Activated T-cell treated with anti-CD3 and anti-CD28 coated beads, Interleukin-2, amount 50 U/mL, for 4 hours (primary cell): Measurements from ENCODE around the gene AHR. TPM values are rescaled to one million over a fixed set of nuclear protein-coding genes. Genes with fewer than 3 reads are reported as not detected.
"Not testable (repeated sequence)": the region's sequence is repeated elsewhere in the genome, so short reads cannot be mapped to it uniquely, and the experiment has no call there.

Experiments used
- ATAC-seq, 2 donors: fragments of 200-7000 bp; cut with Tn5 transposase; one replicate each; pipeline ENCODE4 v1.10.0; 2021
- DNase-seq: peaks from one replicate; pipeline ENCODE4 v3.0.0-alpha.2; 2020
- H3K27me3 Mint-ChIP-seq: one replicate; pipeline ENCODE4 v1.8.0; 2021; ENCODE audit warnings: low read depth, mixed read lengths
- H3K36me3 Mint-ChIP-seq: one replicate; pipeline ENCODE4 v1.8.0; 2022; ENCODE audit warnings: mixed read lengths; ENCODE audit not compliant: insufficient read depth
- H3K4me1 Mint-ChIP-seq: one replicate; pipeline ENCODE4 v1.8.0; 2021; ENCODE audit warnings: low read depth, mixed read lengths
- H3K4me3 Mint-ChIP-seq: one replicate; pipeline ENCODE4 v1.8.0; 2021; ENCODE audit warnings: mild to moderate bottlenecking, moderate library complexity, mixed read lengths
- H3K9me3 Mint-ChIP-seq: one replicate; pipeline ENCODE4 v1.8.0; 2021; ENCODE audit warnings: mixed read lengths
- total RNA-seq, 3 donors: library from RNA; stranded (reverse); gene quantifications; one replicate each; pipeline ENCODE4 v1.2.1, GENCODE V29; 2021

Gene AHR
- total RNA-seq, 3 donors from 2014 or later: 41.9 to 60.0 (median 46.6) TPM

- H3K36me3 Mint-ChIP-seq: peaks cover 5% of the 10 kb centered on the region
- H3K27me3 Mint-ChIP-seq: peaks cover 11% of the 10 kb centered on the region
- H3K4me1 Mint-ChIP-seq: no peaks in the 10 kb centered on the region
- DNase-seq (no peak), ATAC-seq (no peak)
- H3K9me3 Mint-ChIP-seq: peaks cover 19% of the 10 kb centered on the region
- H3K4me3 Mint-ChIP-seq: no peak overlapping the region
Measured at GRCh38 chr7:17391366-17391765, 92.9 kb downstream of the AHR start.

- Mint-ChIP-seq H3K36me3 (peaks cover 5% of the 10 kb centered on the region), H3K4me3 (no peak overlapping the region), H3K27me3 (peaks cover 6% of the 10 kb centered on the region), H3K4me1 (no peaks in the 10 kb centered on the region), H3K9me3 (peaks cover 19% of the 10 kb centered on the region)
- no peak for ATAC-seq
- DNase-seq: no peak
Measured at GRCh38 chr7:17392846-17393245, 94.4 kb downstream of the AHR start.

DNA sequence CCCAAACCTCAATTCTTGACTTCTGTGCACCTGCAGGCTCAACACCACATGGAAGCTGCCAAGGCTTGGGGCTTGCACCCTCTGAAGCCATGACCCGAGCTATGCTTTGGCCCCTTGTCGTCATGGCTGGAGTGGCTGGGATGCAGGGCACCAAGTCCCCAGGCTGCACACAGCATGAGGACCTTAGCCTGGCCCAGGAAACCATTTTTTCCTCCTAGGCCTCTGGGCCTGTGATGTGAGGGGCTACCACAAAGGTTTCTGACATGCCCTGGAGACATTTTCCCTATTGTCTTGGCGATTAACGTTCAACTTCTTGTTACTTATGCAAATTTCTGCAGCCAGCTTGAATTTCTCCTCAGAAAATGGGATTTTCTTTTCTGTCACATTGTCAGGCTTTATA, 96.1 kb downstream of the AHR start:
- not testable (repeated sequence) for H3K4me3 Mint-ChIP-seq, H3K36me3 Mint-ChIP-seq, H3K27me3 Mint-ChIP-seq, DNase-seq, ATAC-seq, H3K4me1 Mint-ChIP-seq
- peaks cover 19% of the 10 kb centered on the region for H3K9me3 Mint-ChIP-seq
